CD4-positive, alpha-beta memory T cell (primary cell): ENCODE data around the gene TMEM132E. TPM values are rescaled to one million over a fixed set of nuclear protein-coding genes. Genes with fewer than 3 reads are reported as not detected.
A peak's percentile ranks its signal among the peaks of the same experiment; 100 is the strongest.

Source experiments
- CTCF ChIA-PET: fragments of 350-600 bp; sonication (Branson Sonifier 250); formaldehyde crosslinking; loops from one replicate; lab custom pipeline; 2021; ENCODE audit warnings: inconsistent platforms; ENCODE audit not compliant: partially characterized antibody; lab: Charles Lee
- POLR2A ChIA-PET: fragments of 350-600 bp; sonication (Branson Sonifier 250); formaldehyde crosslinking; loops from one replicate; lab custom pipeline; 2021; ENCODE audit not compliant: partially characterized antibody; lab: Charles Lee
- DNase-seq, 5 donors: peaks; one replicate each; pipeline versions ENCODE4 v3.0.0 to v3.0.0-alpha.2; 2020 to 2022; ENCODE audit warnings: mixed read lengths in 1 of 5
- H3K27ac ChIP-seq: one replicate; pipeline ENCODE4 v1.7.0; 2013; ENCODE audit warnings: low read depth, low read length
- H3K27me3 ChIP-seq: 2 replicates; pipeline ENCODE4 v1.7.0; 2013; ENCODE audit warnings: mild to moderate bottlenecking, low read length, moderate library complexity; ENCODE audit not compliant: insufficient read depth
- H3K36me3 ChIP-seq: 2 replicates; pipeline ENCODE4 v1.7.0; 2013; ENCODE audit warnings: mild to moderate bottlenecking, low read length, moderate library complexity; ENCODE audit not compliant: insufficient read depth
- H3K4me1 ChIP-seq: 2 replicates; pipeline ENCODE4 v1.7.0; 2013; ENCODE audit warnings: mild to moderate bottlenecking, low read length, moderate library complexity; ENCODE audit not compliant: insufficient read depth
- H3K4me3 ChIP-seq, 2 donors: one replicate each; pipeline ENCODE4 v1.7.0; 2013; ENCODE audit warnings: low read length in 2 of 2, mild to moderate bottlenecking in 1 of 2
- H3K9me3 ChIP-seq, 2 donors: one replicate each; pipeline ENCODE4 v1.7.0; 2013; ENCODE audit warnings: low read length in 2 of 2, control low read depth in 1 of 2; ENCODE audit not compliant: control insufficient read depth in 1 of 2
- H3K27ac Mint-ChIP-seq, 7 donors: one replicate each; pipeline ENCODE4 v1.8.0; 2020 to 2021; ENCODE audit warnings: mixed read lengths in 7 of 7, mild to moderate bottlenecking in 6 of 7, inconsistent platforms in 3 of 7, moderate library complexity in 3 of 7
- H3K27me3 Mint-ChIP-seq, 2 donors: one replicate each; pipeline ENCODE4 v1.8.0; 2020 to 2021; ENCODE audit warnings: mixed read lengths in 2 of 2
- H3K36me3 Mint-ChIP-seq, 2 donors: one replicate each; pipeline ENCODE4 v1.8.0; 2020 to 2021; ENCODE audit warnings: mixed read lengths in 2 of 2, inconsistent platforms in 1 of 2, mild to moderate bottlenecking in 1 of 2
- H3K4me1 Mint-ChIP-seq, 4 donors: one replicate each; pipeline ENCODE4 v1.8.0; 2020 to 2021; ENCODE audit warnings: mixed read lengths in 4 of 4, mild to moderate bottlenecking in 1 of 4
- H3K4me3 Mint-ChIP-seq, 8 donors: one replicate each; pipeline ENCODE4 v1.8.0; 2020 to 2021; ENCODE audit warnings: mixed read lengths in 8 of 8, mild to moderate bottlenecking in 7 of 8, moderate library complexity in 6 of 8, inconsistent platforms in 3 of 8
- H3K9me3 Mint-ChIP-seq, 8 donors: one replicate each; pipeline ENCODE4 v1.8.0; 2020 to 2021; ENCODE audit warnings: mixed read lengths in 8 of 8, mild to moderate bottlenecking in 5 of 8, inconsistent platforms in 3 of 8, moderate library complexity in 1 of 8
- intact Hi-C: fragments of 100-400 bp; cut with micrococcal nuclease; formaldehyde crosslinking; loops from one replicate; pipeline ENCODE4 v1.15.1; 2023
- polyA plus RNA-seq, 2 donors: library from polyadenylated mRNA; unstranded; fragments of 300-500 nt; fragmentation: Illumina TruSeq; gene quantifications; one replicate each; pipeline ENCODE4 v1.2.3, GENCODE V29; 2021
- total RNA-seq, 2 experiments: library from RNA; stranded (reverse); gene quantifications; one replicate each; pipeline ENCODE4 v1.2.3, GENCODE V29; 2021

TMEM132E gene
- total and polyA plus RNA-seq, 4 experiments from 2014 or later, result 0.11 to 0.42 (median 0.18) TPM

DNA sequence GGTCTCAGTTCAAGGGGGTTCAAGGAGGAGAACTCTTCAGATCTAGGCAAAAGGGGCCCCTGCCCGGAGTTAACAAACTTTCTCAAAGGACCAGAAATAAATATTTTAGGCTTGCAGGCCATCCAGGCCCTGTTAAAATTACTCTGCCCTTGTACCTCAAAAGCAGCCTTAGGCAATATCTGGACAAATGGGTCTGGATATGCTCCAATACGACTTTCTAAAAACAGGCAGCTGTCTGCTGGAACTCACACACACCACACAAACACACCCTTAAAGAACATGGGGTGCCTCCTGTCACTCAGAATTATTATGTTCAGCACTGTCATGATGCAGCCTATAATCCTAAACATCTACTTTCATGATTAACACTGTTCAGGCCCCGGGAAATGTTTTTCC is 75.5 kb downstream of the TMEM132E start:
- no peak overlapping the region for H3K4me3 Mint-ChIP-seq
- no peaks in the 10 kb centered on the region for H3K4me1 Mint-ChIP-seq
- no peaks in the 10 kb centered on the region for H3K27me3 ChIP-seq
- no peaks in the 10 kb centered on the region for H3K9me3 ChIP-seq
- H3K36me3 ChIP-seq, result no peaks in the 10 kb centered on the region
- no peak overlapping the region for H3K4me3 ChIP-seq
- no peaks in the 10 kb centered on the region for H3K4me1 ChIP-seq
- H3K27ac Mint-ChIP-seq, result no peak overlapping the region
- no peak overlapping the region for H3K27ac ChIP-seq
- peaks cover 0 to 2% (median 0%) of the 10 kb centered on the region in 8 donors for H3K9me3 Mint-ChIP-seq
- CTCF ChIA-PET, result no interaction called here
- H3K36me3 Mint-ChIP-seq, result no peaks in the 10 kb centered on the region
- DNase-seq, result no peak
- intact Hi-C loops, result no loop called here
- H3K27me3 Mint-ChIP-seq, result peaks cover 12 to 15% of the 10 kb centered on the region in 2 donors
- POLR2A ChIA-PET, result no interaction called here

DNA sequence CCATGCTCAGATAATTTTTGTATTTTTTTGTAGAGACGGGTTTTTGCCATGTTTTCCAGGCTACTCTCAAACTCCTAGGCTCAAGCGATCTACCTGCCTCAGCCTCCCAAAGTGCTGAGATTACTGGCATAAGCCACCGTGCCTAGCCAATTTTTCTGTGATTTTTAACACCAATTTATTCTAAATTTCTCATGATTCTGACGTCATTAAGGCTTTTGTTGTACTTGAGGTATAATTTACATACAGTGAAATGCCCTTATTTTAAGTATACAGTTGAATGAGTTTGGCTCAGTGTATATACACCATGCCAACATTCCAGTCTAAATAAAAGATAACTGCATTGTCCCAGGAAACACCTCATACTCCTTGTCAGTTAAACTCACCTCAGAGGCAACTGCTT is 77.4 kb downstream of the TMEM132E start:
- H3K9me3 ChIP-seq, result no peaks in the 10 kb centered on the region
- H3K4me3 ChIP-seq, result no peak overlapping the region
- H3K27ac Mint-ChIP-seq, result no peak overlapping the region
- POLR2A ChIA-PET, result interaction anchor here (0.6 kb wide), 1 partner anchor 370 kb away, joined by 4 read pairs; no protein-coding TSS in a partner anchor
- H3K4me1 Mint-ChIP-seq, result no peaks in the 10 kb centered on the region
- H3K27me3 Mint-ChIP-seq, result peaks cover 9 to 13% of the 10 kb centered on the region in 2 donors
- CTCF ChIA-PET, result no interaction called here
- DNase-seq, result no peak
- no peaks in the 10 kb centered on the region for H3K36me3 Mint-ChIP-seq
- no peak overlapping the region for H3K27ac ChIP-seq
- no peaks in the 10 kb centered on the region for H3K27me3 ChIP-seq
- H3K9me3 Mint-ChIP-seq, result no peaks in the 10 kb centered on the region
- H3K4me3 Mint-ChIP-seq, result no peak overlapping the region
- no peaks in the 10 kb centered on the region for H3K36me3 ChIP-seq
- intact Hi-C loops, result no loop called here
- H3K4me1 ChIP-seq, result no peaks in the 10 kb centered on the region

DNA sequence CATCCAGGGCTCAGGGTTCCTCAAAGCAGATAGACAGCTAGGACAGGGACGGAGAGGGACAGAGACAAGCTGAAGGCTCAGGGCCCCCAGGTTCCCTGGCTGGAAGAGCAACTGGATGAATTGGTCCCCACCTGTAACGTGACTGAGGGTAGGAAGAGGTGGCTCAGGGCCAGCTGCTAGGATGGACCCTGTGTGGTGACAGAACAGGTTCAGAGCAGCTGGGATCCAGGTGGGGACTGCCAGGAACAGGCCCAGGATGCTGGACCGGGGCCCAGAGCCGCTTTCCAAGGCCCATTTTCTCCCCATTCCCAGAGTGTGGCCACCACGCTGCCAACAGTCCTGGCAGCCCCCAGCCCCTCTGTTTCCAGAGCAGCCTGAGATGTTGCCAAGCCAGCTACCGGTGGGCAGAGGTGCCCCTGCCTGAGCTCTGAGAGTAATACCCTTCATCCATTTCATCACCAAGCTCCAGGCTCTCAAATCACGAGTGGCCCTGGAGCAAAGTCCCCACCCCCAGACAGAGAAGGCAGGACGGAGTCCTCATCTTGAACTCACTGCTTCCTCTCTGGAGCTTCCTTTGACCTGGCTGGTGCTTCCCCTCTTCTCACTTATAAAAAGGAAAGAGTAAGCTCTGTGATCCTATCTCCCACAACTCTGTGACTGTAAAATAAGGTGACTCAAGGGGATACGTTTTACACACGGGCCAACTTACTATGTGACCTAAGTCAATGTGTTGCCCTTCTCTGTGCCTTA is 79.6 kb downstream of the TMEM132E start:
- Mint-ChIP-seq H3K27ac (no peak overlapping the region), H3K36me3 (no peaks in the 10 kb centered on the region), H3K9me3 (no peaks in the 10 kb centered on the region), H3K4me1 (no peaks in the 10 kb centered on the region), H3K27me3 (peaks cover 2 to 4% of the 10 kb centered on the region in 2 donors), H3K4me3 (no peak overlapping the region)
- DNase-seq, result no peak
- ChIA-PET POLR2A (no interaction called here), CTCF (interaction anchor here (0.6 to 0.7 kb wide), 2 partner anchors 21 to 245 kb away, joined by 3 read pairs; no protein-coding TSS in a partner anchor)
- no peak overlapping the region for H3K27ac ChIP-seq
- H3K36me3 ChIP-seq, result no peaks in the 10 kb centered on the region
- no peaks in the 10 kb centered on the region for H3K4me1 ChIP-seq
- H3K27me3 ChIP-seq, result no peaks in the 10 kb centered on the region
- intact Hi-C loops, result no loop called here
- H3K9me3 ChIP-seq, result no peaks in the 10 kb centered on the region
- H3K4me3 ChIP-seq, result no peak overlapping the region

DNA sequence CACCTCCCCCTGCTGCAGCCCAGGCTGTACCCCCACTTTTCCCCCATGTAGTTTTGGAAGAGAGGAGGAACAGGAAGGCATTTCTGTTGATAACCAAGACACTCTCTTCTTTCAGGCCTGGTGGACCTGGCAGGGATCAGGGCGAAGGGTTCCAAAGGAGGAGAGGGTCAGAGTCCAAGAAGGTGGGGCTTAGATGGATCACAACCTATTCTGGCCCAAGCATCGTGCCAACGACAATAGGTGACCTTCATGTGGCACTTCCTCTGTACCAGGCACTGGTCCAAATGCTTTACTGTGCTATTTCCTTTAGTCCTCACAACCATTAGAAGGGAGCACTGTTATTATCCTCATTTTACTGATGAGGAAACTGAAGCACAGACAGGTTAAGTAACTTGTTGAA is 84.3 kb downstream of the TMEM132E start:
- no peaks in the 10 kb centered on the region for H3K36me3 ChIP-seq
- H3K4me1 Mint-ChIP-seq, result peaks cover 0 to 8% (median under 1%) of the 10 kb centered on the region in 4 donors
- H3K9me3 Mint-ChIP-seq, result no peaks in the 10 kb centered on the region
- peaks cover 4 to 7% of the 10 kb centered on the region in 2 donors for H3K27me3 Mint-ChIP-seq
- POLR2A ChIA-PET, result no interaction called here
- no peak for DNase-seq
- H3K27ac Mint-ChIP-seq, result no peak overlapping the region
- H3K4me3 ChIP-seq, result no peak overlapping the region
- H3K9me3 ChIP-seq, result no peaks in the 10 kb centered on the region
- H3K36me3 Mint-ChIP-seq, result no peaks in the 10 kb centered on the region
- intact Hi-C loops, result no loop called here
- H3K27me3 ChIP-seq, result no peaks in the 10 kb centered on the region
- H3K4me3 Mint-ChIP-seq, result no peak overlapping the region
- CTCF ChIA-PET, result no interaction called here
- no peaks in the 10 kb centered on the region for H3K4me1 ChIP-seq
- no peak overlapping the region for H3K27ac ChIP-seq

DNA sequence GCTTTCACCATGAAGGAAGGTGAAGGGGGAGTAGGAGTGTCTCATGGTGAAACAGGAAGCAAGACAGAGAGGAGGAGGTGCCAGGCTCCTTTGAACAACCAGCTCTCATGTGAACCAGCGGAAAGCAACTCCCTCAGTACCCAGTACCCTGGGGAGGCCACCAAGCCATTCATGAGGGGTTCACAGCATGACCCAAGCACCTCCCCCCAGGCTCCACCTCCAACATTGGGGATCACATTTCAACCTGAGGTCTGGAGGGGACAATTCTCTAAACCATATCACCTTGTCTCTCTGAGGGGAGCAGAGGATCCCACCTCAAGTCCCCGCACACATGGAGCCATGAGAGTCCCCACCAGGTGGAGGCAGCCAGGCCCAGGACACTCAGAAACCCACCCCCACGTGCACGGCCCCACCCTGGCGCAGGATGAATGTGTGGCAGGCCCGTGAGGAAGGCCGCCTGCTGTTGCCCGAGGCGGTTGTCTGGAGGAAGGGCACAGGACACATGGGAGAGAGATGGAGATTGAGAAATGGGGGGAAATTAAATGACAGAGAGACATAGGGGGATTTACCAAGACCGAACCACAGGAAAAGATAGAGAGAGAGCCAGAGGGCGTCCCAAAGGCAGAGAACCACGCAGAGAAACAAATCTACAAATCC is 85.9 kb downstream of the TMEM132E start:
- Mint-ChIP-seq H3K4me1 (peaks cover 0 to 8% (median under 1%) of the 10 kb centered on the region in 4 donors), H3K36me3 (no peaks in the 10 kb centered on the region), H3K27me3 (peaks cover 6 to 14% of the 10 kb centered on the region in 2 donors), H3K9me3 (peaks cover 0 to 2% (median 0%) of the 10 kb centered on the region in 8 donors), H3K27ac (no peak overlapping the region), H3K4me3 (no peak overlapping the region)
- ChIA-PET POLR2A (no interaction called here), CTCF (no interaction called here)
- Histone ChIP-seq H3K4me3 (no peak overlapping the region), H3K27me3 (no peaks in the 10 kb centered on the region), H3K27ac (no peak overlapping the region), H3K9me3 (no peaks in the 10 kb centered on the region), H3K36me3 (no peaks in the 10 kb centered on the region), H3K4me1 (no peaks in the 10 kb centered on the region)
- peak in 1 of 5 donors; percentile 7 for DNase-seq
- intact Hi-C loops, result no loop called here

DNA sequence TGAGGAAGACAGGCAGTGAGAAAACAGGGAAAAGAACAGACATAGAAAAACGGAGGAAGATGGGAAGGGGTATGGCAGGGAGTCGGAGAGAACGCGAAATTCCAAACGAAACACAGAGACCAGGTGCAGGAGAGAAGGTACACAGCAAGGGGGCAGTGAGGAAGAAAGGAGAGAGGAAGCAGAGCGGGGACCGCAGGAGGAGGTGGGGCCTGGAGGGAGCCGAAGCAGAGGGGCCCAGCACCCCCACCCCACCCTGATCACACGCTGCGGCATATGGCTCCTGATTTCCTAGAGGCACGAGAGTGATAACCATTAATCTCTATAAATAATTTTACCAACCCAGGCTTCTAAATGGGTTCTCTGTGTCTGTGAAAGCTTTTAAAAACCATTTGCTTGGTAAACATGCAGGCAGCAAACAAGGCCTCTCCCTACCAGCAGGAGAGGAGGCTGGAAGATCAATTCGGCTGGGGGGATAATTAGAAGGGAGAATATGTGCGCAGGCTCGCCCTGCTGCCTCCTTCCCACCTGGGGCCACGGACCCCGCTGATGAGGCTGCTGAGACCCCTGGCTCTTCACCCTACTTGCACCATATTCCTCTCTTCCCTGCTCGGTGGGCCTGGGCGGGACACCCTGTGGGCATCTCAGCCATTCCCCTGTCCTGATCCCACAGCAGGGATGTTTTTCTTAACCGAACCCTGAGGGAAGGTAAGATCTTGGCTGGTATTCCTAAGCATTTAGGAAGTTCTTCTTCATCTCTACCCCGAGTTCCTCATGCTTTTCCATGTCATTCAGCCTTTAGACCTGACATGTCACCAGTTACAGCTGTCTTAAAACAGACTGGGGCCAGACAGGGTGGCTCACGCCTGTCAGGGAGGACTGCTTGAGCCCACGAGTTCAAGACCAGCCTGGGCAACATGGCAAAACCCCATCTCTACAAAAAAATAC is 86.7 kb downstream of the TMEM132E start:
- Histone ChIP-seq H3K36me3 (no peaks in the 10 kb centered on the region), H3K4me3 (no peak overlapping the region), H3K27ac (no peak overlapping the region), H3K27me3 (no peaks in the 10 kb centered on the region), H3K9me3 (no peaks in the 10 kb centered on the region), H3K4me1 (no peaks in the 10 kb centered on the region)
- H3K27me3 Mint-ChIP-seq, result peaks cover 8 to 14% of the 10 kb centered on the region in 2 donors
- peak overlapping the region in 2 of 8 donors; percentile 2 to 18 for H3K4me3 Mint-ChIP-seq
- DNase-seq, result no peak
- no peak overlapping the region for H3K27ac Mint-ChIP-seq
- intact Hi-C loops, result no loop called here
- H3K9me3 Mint-ChIP-seq, result peaks cover 0 to 2% (median 0%) of the 10 kb centered on the region in 8 donors
- ChIA-PET CTCF (interaction anchor here (1.2 kb wide), 1 partner anchor 19 kb away, joined by 3 read pairs; no protein-coding TSS in a partner anchor), POLR2A (no interaction called here)
- no peaks in the 10 kb centered on the region for H3K36me3 Mint-ChIP-seq
- H3K4me1 Mint-ChIP-seq, result peaks cover 0 to 8% (median under 1%) of the 10 kb centered on the region in 4 donors
